Measurements from ENCODE around the gene SETD5.

Gene SETD5

DNA sequence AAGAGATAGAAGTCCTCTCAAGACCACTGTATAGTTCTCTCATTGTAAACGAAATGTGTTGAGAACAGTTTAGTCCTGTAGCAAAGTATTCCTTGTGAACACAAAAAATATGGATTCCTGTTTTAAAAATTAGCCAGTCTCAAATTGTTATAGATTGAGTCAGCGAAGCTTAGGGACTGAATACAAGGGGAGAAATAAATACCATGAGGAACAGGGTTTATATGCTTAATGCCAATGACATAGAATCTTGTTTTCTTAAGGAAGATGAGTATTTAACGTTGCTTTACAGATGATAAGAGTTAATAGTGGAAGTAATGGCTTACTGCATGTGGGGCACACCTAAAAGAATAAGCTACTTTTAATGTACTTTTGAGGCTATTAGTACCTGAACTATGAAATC lies 37.9 kb downstream of the SETD5 start:
- DNase-seq (ENCODE audit: insufficient read length, low spot score) (no peak), FAIRE-seq (no peak)
- TF ChIP-seq POLR2A (IDR thresholded peaks at IDR 0.05; ENCODE audit: low read depth, low read length), result no peak

DNA sequence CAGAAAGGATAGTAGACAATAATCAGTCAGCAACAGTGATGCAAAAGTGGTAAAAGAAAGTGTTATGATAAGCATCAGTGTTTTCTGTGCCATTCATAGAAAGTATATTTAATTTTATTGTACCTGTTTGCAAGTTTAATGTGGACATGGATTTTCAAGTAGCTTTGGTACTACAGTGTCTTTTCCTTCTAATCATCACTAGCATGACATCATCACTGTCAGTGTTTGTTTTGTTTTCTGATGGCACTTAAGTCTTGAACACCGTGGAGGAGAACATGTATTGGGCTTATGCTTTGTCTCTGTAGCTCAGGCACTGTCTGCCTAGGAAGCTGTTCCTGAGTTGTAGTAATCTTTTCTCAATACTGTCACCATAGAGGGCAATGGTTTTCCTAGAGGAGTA lies 41.9 kb downstream of the SETD5 start:
- DNase-seq (ENCODE audit: insufficient read length, low spot score), result no peak
- FAIRE-seq, result no peak
- no peak for TF ChIP-seq POLR2A (IDR thresholded peaks at IDR 0.05; ENCODE audit: low read depth, low read length)

- no peak for DNase-seq (ENCODE audit: insufficient read length, low spot score)
- no peak for FAIRE-seq
- no peak for TF ChIP-seq POLR2A (IDR thresholded peaks at IDR 0.05; ENCODE audit: low read depth, low read length)
These were observed 44.2 kb downstream of the SETD5 start for GRCh38 chr3:9441501-9442221.

DNA sequence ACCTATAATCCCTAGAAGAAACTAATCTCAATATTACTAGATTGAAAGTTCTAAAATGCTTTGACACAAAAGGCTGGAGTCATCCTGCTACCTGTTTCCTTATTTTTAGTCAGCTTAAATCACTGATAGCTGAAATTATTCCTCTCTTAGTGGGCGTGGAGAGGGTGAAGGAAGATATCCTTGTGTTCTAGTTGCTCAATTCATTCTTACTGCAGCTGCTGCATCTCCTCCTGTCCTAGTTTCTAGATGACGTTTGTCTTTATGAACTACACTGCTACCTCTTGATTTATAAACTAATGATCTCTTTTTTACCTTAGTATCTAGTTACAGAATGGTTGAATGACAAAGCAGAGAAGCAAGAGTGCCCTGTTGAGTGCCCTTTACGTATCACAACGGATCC lies 50.7 kb downstream of the SETD5 start:
- FAIRE-seq (no peak), DNase-seq (ENCODE audit: insufficient read length, low spot score) (no peak)
- TF ChIP-seq POLR2A (IDR thresholded peaks at IDR 0.05; ENCODE audit: low read depth, low read length), result no peak

DNA sequence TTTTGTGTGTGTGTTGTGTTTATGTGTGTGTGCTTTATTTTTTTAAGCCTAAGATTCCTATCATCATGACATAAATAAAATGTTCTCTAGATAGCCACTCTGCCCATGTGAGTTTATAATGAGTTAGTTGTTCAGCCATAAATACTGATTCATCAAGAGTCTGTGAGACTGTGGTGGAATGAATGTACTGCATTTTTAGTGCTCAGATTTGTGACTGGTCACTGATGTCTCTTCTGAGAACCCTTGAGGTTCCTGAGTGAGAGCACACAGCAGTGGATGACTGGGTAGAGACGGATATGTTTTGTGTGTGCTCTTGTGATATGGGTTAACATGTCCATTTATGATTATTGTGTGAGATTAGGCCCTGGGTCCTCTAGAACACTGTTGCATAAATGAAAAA lies 51.2 kb downstream of the SETD5 start:
- TF ChIP-seq POLR2A (IDR thresholded peaks at IDR 0.05; ENCODE audit: low read depth, low read length), result no peak
- peak; percentile 55 for FAIRE-seq
- DNase-seq (ENCODE audit: insufficient read length, low spot score), result no peak

DNA sequence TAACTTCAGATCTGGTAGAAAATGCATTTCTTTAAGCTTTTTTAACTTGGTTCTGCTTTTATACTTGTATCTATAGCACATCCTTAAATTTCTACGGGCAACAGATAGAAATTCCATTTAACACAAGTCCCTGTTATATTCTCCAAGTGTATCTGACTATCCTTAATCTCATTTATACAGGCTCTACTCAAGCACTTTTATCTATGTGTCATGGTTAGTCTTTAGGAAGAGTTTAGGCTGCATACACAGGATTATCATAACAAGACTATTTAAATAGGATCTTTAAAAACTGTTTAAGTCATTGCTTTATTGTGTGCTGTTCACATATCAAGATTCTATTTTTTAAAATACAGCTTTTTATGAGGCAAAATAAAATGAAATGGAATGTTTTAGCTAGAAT lies 52.7 kb downstream of the SETD5 start:
- FAIRE-seq (no peak), DNase-seq (ENCODE audit: insufficient read length, low spot score) (no peak)

GRCh38 chr3:9450991-9451390 lies 53.6 kb downstream of the SETD5 start:
- FAIRE-seq, result no peak
- no peak for TF ChIP-seq POLR2A (IDR thresholded peaks at IDR 0.05; ENCODE audit: low read depth, low read length)
- DNase-seq (ENCODE audit: insufficient read length, low spot score), result no peak

More for the DNA sequence above, 52.7 kb downstream of the SETD5 start:
- no peak for TF ChIP-seq POLR2A (IDR thresholded peaks at IDR 0.05; ENCODE audit: low read depth, low read length)

- no peak for FAIRE-seq
- DNase-seq (ENCODE audit: insufficient read length, low spot score), result no peak
- no peak for TF ChIP-seq POLR2A (IDR thresholded peaks at IDR 0.05; ENCODE audit: low read depth, low read length)
These were observed 55.0 kb downstream of the SETD5 start for GRCh38 chr3:9452417-9452816.

- no peak for DNase-seq (ENCODE audit: insufficient read length, low spot score)
- FAIRE-seq, result no peak
- no peak for TF ChIP-seq POLR2A (IDR thresholded peaks at IDR 0.05; ENCODE audit: low read depth, low read length)
These were observed 58.2 kb downstream of the SETD5 start for GRCh38 chr3:9455596-9456131.

DNA sequence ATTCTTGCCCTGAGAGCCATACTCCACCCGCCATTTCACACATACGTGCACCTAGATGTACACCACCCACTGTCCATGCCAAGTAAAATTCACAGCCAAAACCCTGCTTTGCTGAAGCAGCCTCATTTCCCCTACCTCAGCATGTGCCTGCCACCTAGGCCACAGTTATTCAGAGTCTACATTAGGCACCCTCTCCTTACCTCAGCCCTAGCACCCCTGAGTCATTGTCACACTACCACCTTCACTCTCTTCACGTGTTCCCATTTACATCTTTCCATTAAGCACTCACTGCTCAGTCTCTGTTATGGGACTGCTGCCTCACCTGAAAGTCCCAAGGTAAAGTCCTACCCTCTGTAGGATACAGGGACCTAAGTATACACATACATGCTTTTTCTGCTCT lies 70.0 kb downstream of the SETD5 start:
- FAIRE-seq (no peak), DNase-seq (ENCODE audit: insufficient read length, low spot score) (no peak)
- no peak for TF ChIP-seq POLR2A (IDR thresholded peaks at IDR 0.05; ENCODE audit: low read depth, low read length)

DNA sequence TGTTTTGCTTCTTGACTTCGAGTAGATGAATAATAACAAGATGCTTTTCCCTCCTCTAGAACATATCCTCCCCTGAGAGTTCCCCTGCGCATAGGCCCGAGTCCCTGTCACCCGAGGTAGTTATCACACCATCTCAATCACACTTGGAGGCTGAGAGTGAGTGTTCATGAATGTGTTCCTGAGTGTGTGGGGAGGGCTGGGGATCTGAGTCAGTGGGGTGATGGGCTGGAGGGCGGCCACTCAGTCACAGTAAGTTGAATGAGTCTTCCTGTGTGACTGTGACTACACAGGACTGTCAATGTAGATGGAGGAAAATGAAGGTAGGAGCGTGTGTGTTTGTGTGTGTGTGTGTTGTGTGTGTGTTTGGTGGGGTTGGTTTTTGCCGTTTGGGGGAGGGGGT lies 71.0 kb downstream of the SETD5 start:
- TF ChIP-seq POLR2A (IDR thresholded peaks at IDR 0.05; ENCODE audit: low read depth, low read length), result no peak
- no peak for FAIRE-seq
- no peak for DNase-seq (ENCODE audit: insufficient read length, low spot score)

- no peak for TF ChIP-seq POLR2A (IDR thresholded peaks at IDR 0.05; ENCODE audit: low read depth, low read length)
- FAIRE-seq, result no peak
- no peak for DNase-seq (ENCODE audit: insufficient read length, low spot score)
These were observed 72.6 kb downstream of the SETD5 start for GRCh38 chr3:9469986-9470385.

DNA sequence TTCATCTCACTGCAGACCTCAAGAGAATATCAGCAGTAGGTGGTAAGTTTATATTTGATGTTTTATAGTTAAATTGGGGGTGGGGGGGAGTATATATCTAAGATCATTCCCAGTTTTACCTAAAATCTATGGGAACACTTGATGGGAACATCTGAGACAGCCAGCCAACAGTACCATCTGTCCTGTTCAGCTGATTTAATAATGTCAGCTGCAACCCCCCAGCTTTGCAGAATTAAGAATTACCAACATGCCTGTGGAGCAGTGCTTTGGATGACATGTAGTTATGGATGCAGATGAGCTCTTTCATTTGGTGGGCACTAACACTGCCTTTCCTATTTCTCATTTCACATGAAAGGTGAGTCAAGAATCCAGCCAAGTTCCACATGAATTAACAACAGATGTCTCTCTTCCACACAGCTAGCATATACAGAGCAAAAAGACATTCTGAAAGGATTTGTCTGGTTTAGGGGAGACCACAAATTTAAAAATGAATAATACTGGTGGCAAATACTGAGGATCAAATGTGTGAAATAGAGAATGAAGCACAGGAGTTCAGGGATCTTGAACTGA lies 76.2 kb downstream of the SETD5 start:
- no peak for TF ChIP-seq POLR2A (IDR thresholded peaks at IDR 0.05; ENCODE audit: low read depth, low read length)
- DNase-seq (ENCODE audit: insufficient read length, low spot score), result no peak
- FAIRE-seq, result no peak

DNA sequence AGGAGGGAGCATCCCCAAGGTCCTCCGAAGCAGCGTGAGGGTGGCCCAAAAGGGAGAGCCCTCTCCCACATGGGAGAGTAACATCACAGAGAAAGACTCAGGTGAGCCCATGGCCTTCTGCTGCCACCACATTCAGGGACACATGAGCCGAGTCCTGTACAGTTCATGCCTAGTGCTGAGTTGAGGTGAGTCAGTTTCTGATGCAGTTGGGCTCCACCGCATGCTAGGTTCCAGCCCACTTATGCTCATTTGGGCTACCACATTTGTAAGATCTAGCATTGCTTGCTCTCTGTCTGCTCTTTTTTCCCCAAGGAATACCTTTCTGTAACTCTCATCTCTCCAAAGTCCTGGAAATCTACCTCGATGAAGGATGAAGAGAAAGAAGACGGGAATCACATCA lies 77.1 kb downstream of the SETD5 start:
- no peak for TF ChIP-seq POLR2A (IDR thresholded peaks at IDR 0.05; ENCODE audit: low read depth, low read length)
- DNase-seq (ENCODE audit: insufficient read length, low spot score) (no peak), FAIRE-seq (no peak)

DNA sequence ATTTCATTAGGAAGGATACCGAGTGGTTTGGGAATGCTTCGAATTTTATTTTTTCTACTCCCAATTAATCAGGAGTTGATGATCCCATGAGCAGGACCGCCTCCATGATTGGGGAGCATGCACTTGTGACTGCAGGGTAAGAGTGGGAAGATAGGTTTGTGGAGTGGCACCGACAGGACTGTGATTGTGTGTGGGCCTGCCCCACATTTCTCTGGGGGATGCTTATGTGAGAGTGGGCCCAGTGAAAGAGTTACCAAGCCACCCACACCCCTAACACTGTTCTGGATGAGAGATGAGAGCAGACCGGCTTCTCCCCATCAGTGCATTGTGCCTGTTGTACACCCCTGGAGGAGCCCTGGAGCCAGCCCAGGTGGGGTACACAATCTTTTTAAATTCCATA lies 79.5 kb downstream of the SETD5 start:
- DNase-seq (ENCODE audit: insufficient read length, low spot score), result no peak
- no peak for TF ChIP-seq POLR2A (IDR thresholded peaks at IDR 0.05; ENCODE audit: low read depth, low read length)
- no peak for FAIRE-seq

Data from H54 (cell line).